ENCODE results near the gene LRP2.

The LRP2 gene

GRCh38 chr2:169290433-169290832 lies 71.9 kb downstream of the LRP2 start:
- no peak overlapping the region for H3K27ac ChIP-seq (ENCODE audit: low read length)
- H3K9me3 ChIP-seq (ENCODE audit: insufficient read depth, low read length, severe bottlenecking), result no peaks in the 10 kb centered on the region
- peaks cover 4% of the 10 kb centered on the region for H3K27me3 ChIP-seq (ENCODE audit: insufficient read depth, low read length, poor library complexity)
- no peak for TF ChIP-seq EZH2 (IDR thresholded peaks at IDR 0.05; ENCODE audit: borderline replicate concordance, low read depth, low read length, severe bottlenecking)
- TF ChIP-seq, protein P1, sequence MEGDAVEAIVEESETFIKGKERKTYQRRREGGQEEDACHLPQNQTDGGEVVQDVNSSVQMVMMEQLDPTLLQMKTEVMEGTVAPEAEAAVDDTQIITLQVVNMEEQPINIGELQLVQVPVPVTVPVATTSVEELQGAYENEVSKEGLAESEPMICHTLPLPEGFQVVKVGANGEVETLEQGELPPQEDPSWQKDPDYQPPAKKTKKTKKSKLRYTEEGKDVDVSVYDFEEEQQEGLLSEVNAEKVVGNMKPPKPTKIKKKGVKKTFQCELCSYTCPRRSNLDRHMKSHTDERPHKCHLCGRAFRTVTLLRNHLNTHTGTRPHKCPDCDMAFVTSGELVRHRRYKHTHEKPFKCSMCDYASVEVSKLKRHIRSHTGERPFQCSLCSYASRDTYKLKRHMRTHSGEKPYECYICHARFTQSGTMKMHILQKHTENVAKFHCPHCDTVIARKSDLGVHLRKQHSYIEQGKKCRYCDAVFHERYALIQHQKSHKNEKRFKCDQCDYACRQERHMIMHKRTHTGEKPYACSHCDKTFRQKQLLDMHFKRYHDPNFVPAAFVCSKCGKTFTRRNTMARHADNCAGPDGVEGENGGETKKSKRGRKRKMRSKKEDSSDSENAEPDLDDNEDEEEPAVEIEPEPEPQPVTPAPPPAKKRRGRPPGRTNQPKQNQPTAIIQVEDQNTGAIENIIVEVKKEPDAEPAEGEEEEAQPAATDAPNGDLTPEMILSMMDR (IDR thresholded peaks at IDR 0.05; ENCODE audit: borderline replicate concordance, extremely low read depth, low read length, poor library complexity, severe bottlenecking), result no peak
- no peaks in the 10 kb centered on the region; the same call in 1 of the 2 replicates for H4K20me1 ChIP-seq (ENCODE audit: insufficient read depth, low read length)
- no peak overlapping the region for H3K4me3 ChIP-seq (ENCODE audit: low read depth in 1 of 2, low read length in 2 of 2)
- DNase-seq (no peak), ATAC-seq (ENCODE audit: insufficient read depth, low read depth) (no peak)
- H3K79me2 ChIP-seq (ENCODE audit: insufficient read depth, low read length), result no peaks in the 10 kb centered on the region
- H3K9ac ChIP-seq (ENCODE audit: low read depth, low read length), result no peak overlapping the region
- no peaks in the 10 kb centered on the region for H3K4me1 ChIP-seq (ENCODE audit: insufficient read depth, low read length)
- H2AFZ ChIP-seq (ENCODE audit: low read depth, low read length), result no peak overlapping the region
- no peak overlapping the region for H3K4me2 ChIP-seq (ENCODE audit: insufficient read depth, low read length)
- no peaks in the 10 kb centered on the region for H3K36me3 ChIP-seq (ENCODE audit: insufficient read depth, low read length)

GRCh38 chr2:169287666-169288065 lies 74.7 kb downstream of the LRP2 start:
- peaks cover 4% of the 10 kb centered on the region for H3K27me3 ChIP-seq (ENCODE audit: insufficient read depth, low read length, poor library complexity)
- no peak for ATAC-seq (ENCODE audit: insufficient read depth, low read depth)

DNA sequence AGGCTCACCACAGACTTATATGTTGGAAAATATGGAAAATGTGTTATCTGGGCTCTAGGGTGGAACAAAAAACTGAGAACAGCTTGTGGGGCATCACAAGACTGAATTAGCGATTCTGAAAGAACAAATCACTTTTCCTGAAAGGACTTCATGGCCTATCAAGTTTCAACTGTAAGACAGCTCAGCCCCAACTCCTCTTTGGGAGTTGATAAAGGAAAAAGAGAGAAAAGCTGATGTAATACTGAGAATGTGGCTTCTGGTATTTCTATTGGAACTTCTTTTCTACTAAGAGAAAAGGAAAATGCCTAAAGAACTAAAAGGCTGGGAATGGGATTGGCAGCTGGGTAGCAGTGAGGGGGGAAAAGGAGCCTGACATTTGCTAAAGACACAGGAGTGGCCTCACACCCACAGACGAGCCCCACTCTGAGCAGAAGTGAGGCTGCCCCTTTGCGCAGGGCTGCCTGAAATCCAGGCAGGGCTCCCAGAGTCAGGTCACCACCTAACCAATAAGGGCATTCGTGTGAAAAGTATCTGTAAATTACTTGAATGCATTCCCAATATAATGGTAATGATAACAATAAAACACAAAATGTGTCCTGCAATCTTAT lies 75.6 kb downstream of the LRP2 start:
- no peak for ATAC-seq (ENCODE audit: insufficient read depth, low read depth)
- TF ChIP-seq, protein P1 (IDR thresholded peaks at IDR 0.05; ENCODE audit: borderline replicate concordance, extremely low read depth, low read length, poor library complexity, severe bottlenecking), result no peak
- TF ChIP-seq EZH2 (IDR thresholded peaks at IDR 0.05; ENCODE audit: borderline replicate concordance, low read depth, low read length, severe bottlenecking), result no peak
- H3K4me2 ChIP-seq (ENCODE audit: insufficient read depth, low read length), result no peak overlapping the region
- H2AFZ ChIP-seq (ENCODE audit: low read depth, low read length), result no peak overlapping the region
- DNase-seq, result no peak
- H3K9me3 ChIP-seq (ENCODE audit: insufficient read depth, low read length, severe bottlenecking), result no peaks in the 10 kb centered on the region
- no peaks in the 10 kb centered on the region; the same call in 1 of the 2 replicates for H4K20me1 ChIP-seq (ENCODE audit: insufficient read depth, low read length)
- H3K4me3 ChIP-seq (ENCODE audit: low read depth in 1 of 2, low read length in 2 of 2), result no peak overlapping the region
- no peak overlapping the region for H3K27ac ChIP-seq (ENCODE audit: low read length)
- H3K36me3 ChIP-seq (ENCODE audit: insufficient read depth, low read length), result no peaks in the 10 kb centered on the region
- H3K4me1 ChIP-seq (ENCODE audit: insufficient read depth, low read length), result no peaks in the 10 kb centered on the region
- H3K9ac ChIP-seq (ENCODE audit: low read depth, low read length), result no peak overlapping the region
- H3K27me3 ChIP-seq (ENCODE audit: insufficient read depth, low read length, poor library complexity), result peaks cover 4% of the 10 kb centered on the region
- H3K79me2 ChIP-seq (ENCODE audit: insufficient read depth, low read length), result no peaks in the 10 kb centered on the region

More at GRCh38 chr2:169287666-169288065, 74.7 kb downstream of the LRP2 start:
- DNase-seq, result no peak
- H3K9ac ChIP-seq (ENCODE audit: low read depth, low read length), result no peak overlapping the region
- H3K27ac ChIP-seq (ENCODE audit: low read length), result no peak overlapping the region
- H2AFZ ChIP-seq (ENCODE audit: low read depth, low read length), result no peak overlapping the region
- H4K20me1 ChIP-seq (ENCODE audit: insufficient read depth, low read length), result no peaks in the 10 kb centered on the region; the same call in 1 of the 2 replicates
- H3K4me2 ChIP-seq (ENCODE audit: insufficient read depth, low read length), result no peak overlapping the region
- H3K9me3 ChIP-seq (ENCODE audit: insufficient read depth, low read length, severe bottlenecking), result no peaks in the 10 kb centered on the region
- no peaks in the 10 kb centered on the region for H3K36me3 ChIP-seq (ENCODE audit: insufficient read depth, low read length)
- H3K4me3 ChIP-seq (ENCODE audit: low read depth in 1 of 2, low read length in 2 of 2), result no peak overlapping the region
- TF ChIP-seq EZH2 (IDR thresholded peaks at IDR 0.05; ENCODE audit: borderline replicate concordance, low read depth, low read length, severe bottlenecking), result no peak
- TF ChIP-seq, protein P1 (IDR thresholded peaks at IDR 0.05; ENCODE audit: borderline replicate concordance, extremely low read depth, low read length, poor library complexity, severe bottlenecking), result no peak
- H3K79me2 ChIP-seq (ENCODE audit: insufficient read depth, low read length), result no peaks in the 10 kb centered on the region
- no peaks in the 10 kb centered on the region for H3K4me1 ChIP-seq (ENCODE audit: insufficient read depth, low read length)

Measured in DND-41 (cell line).